ENCODE results near the gene RPAP2. TPM values are rescaled to one million over a fixed set of nuclear protein-coding genes. Genes with fewer than 3 reads are reported as not detected.

The RPAP2 gene
- total RNA-seq, 1 donor from 2014 or later, result 14.0 TPM

- no peak for DNase-seq
Observed at GRCh38 chr1:92447976-92448375, 149.1 kb downstream of the RPAP2 start.

Other genes starting within 250 kb of the RPAP2 start
- gene SETSIP, start 223.6 kb upstream of the RPAP2 start, total RNA-seq, result not detected in 2 replicates
- 2.7 and 6.1 TPM in 2 replicates for gene BTBD8, start 218.7 kb upstream of the RPAP2 start, total RNA-seq
- not detected in 2 replicates for gene C1orf146, start 81.1 kb upstream of the RPAP2 start, total RNA-seq
- 7.8 and 9.9 TPM in 2 replicates for gene GLMN, start 72 bp upstream of the RPAP2 start, total RNA-seq
- under 0.01 TPM in 1 of 2 replicates, not detected in the other for gene GFI1, start 187.9 kb downstream of the RPAP2 start, total RNA-seq

Measured in dermis blood vessel endothelial cell (primary cell).